ENCODE data around the gene GALC. TPM values are rescaled to one million over a fixed set of nuclear protein-coding genes. Genes with fewer than 3 reads are reported as not detected.

GALC gene
- total and polyA plus RNA-seq, 9 of the 15 experiments (the other 6 are each of a cell fraction or from before 2014, with no cell fraction given), result 1.6 to 15.0 (median 7.3) TPM

- peak; percentile 31; the same call in 1 of the 2 replicates for TF ChIP-seq REST (IDR thresholded peaks at IDR 0.05; ENCODE audit: borderline replicate concordance)
- TF ChIP-seq REST (CRISPR knock-in tag; IDR thresholded peaks at IDR 0.05; ENCODE audit: low read depth), result no peak
- no peak for TF ChIP-seq HSF4 (CRISPR knock-in tag; IDR thresholded peaks at IDR 0.05; ENCODE audit: borderline replicate concordance)
- peak; percentile 27; the same call in 1 of the 2 replicates for TF ChIP-seq SMC3 (conservative IDR thresholded peaks at IDR 0.05; ENCODE audit: insufficient read depth, low read depth, low read length)
These were observed 47.9 kb downstream of the GALC start (continued) for GRCh38 chr14:87944987-87945604.
